ENCODE data around the gene CELF6.

Gene CELF6

DNA sequence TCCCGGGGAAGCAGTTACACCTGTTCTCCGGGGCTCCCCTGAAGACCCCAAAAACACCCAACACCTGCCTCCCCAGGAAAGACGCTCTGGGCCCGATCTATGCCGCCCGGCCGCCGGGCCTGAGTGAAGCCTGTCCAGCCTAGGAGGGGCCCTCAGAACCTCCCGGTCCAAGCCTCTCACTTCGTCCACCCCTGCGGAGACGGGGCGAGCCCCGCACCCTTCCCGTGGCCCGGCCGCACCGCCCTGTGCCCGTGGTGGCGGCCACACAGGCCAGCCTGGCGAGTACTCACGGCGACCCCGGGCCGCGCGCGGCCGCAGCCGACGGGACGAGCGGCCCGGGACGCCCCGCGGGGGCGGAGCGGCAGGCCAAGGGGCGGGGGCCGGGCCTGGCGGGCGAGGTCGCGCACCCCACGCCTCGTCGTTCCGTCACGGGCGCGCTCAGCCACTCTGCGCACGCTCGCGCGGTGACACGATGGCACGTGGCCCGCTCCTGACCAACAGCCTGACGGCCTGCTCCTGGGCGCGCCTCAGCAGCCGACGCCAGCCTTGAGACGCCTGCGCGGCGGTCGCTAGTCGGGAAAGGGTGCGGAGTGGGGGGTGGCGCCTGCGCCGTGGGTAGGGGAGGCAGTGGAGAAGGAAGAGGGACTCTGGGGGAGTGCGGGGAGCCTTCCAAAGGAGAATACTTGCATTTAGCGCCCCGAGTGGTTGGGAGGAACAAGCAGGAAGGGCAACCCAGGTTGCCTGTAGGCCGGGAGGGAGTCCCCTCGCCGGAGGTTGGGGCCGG is 47.6 kb downstream of the CELF6 start, which contains the start of gene PARP6:
PARP6 (minus strand) TSS at position 342 of the 784 bp plus-strand sequence. CDS start 5,077 bp downstream, outside the sequence.
- Histone ChIP-seq H3K4me1 (peaks cover 0 to 27% (median 19%) of the 10 kb centered on the region in 4 donors), H3K9me3 (no peaks in the 10 kb centered on the region), H3K4me3 (peak within 1 kb of the TSS; percentile 81 to 98), H3K27me3 (no peaks in the 10 kb centered on the region), H3K27ac (peak within 1 kb of the TSS; percentile 87 to 98), H3K36me3 (peaks cover 10 to 35% (median 11%) of the 10 kb centered on the region in 3 donors)
- intact Hi-C loops (cut with DNase I; ENCODE audit: low total_unique reads), result loop anchor here (5.0 kb wide), 2 partner anchors 35 to 70 kb away; no protein-coding TSS in a partner anchor
- TF ChIP-seq, protein P1, sequence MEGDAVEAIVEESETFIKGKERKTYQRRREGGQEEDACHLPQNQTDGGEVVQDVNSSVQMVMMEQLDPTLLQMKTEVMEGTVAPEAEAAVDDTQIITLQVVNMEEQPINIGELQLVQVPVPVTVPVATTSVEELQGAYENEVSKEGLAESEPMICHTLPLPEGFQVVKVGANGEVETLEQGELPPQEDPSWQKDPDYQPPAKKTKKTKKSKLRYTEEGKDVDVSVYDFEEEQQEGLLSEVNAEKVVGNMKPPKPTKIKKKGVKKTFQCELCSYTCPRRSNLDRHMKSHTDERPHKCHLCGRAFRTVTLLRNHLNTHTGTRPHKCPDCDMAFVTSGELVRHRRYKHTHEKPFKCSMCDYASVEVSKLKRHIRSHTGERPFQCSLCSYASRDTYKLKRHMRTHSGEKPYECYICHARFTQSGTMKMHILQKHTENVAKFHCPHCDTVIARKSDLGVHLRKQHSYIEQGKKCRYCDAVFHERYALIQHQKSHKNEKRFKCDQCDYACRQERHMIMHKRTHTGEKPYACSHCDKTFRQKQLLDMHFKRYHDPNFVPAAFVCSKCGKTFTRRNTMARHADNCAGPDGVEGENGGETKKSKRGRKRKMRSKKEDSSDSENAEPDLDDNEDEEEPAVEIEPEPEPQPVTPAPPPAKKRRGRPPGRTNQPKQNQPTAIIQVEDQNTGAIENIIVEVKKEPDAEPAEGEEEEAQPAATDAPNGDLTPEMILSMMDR (IDR thresholded peaks at IDR 0.05), result peak; percentile 67 to 73
- DNase-seq, result peak; percentile 99 to 100

DNA sequence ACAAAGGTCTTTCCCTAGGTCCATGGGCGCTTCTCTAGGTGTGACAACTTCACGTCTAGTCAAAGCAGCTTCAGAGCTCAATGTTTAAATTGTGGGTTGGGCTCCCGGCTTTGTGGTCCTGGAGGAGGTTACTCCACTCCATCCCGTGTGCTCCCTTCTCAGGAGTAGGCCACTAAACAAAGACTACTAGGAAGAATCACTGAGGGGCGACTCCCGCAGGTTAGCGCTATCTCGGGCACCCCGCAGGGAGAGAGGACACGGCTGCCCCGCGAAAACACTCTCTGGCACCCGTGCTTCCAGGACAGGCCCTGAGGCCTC is 48.1 kb downstream of the CELF6 start:
- peak overlapping the region; percentile 81 to 98 for H3K4me3 ChIP-seq
- intact Hi-C loops (cut with DNase I; ENCODE audit: low total_unique reads), result loop anchor here (5.0 kb wide), 2 partner anchors 35 to 70 kb away; no protein-coding TSS in a partner anchor
- H3K36me3 ChIP-seq, result peaks cover 15 to 41% (median 16%) of the 10 kb centered on the region in 3 donors
- TF ChIP-seq, protein P1 (IDR thresholded peaks at IDR 0.05), result no peak
- peak overlapping the region; percentile 87 to 98 for H3K27ac ChIP-seq
- no peak for DNase-seq
- no peaks in the 10 kb centered on the region for H3K9me3 ChIP-seq
- H3K4me1 ChIP-seq, result peaks cover 0 to 27% (median 19%) of the 10 kb centered on the region in 4 donors
- no peaks in the 10 kb centered on the region for H3K27me3 ChIP-seq

DNA sequence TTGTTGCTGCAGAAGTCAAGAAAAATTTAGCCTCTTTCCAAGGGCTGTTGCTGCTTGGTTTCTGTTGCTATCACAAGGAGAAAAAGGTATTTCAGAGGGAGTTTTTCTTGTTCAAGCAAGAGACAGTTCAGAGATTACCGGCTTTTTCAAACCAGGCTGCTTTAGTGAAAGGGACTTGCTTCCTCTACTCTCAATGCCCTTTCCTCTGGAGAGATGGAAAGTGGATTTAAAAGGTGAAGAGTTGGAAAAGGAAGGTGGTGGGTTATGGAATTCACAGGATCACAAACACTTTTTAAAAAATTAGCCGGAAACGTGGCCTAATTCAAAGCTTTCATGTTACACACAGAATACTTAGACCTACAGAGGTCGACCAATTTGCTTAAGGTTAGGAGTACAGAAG is 48.7 kb downstream of the CELF6 start:
- intact Hi-C loops (cut with DNase I; ENCODE audit: low total_unique reads), result loop anchor here (5.0 kb wide), 2 partner anchors 34 to 69 kb away; no protein-coding TSS in a partner anchor
- Histone ChIP-seq H3K36me3 (peaks cover 22 to 47% (median 23%) of the 10 kb centered on the region in 3 donors), H3K27ac (peak overlapping the region; percentile 87 to 98), H3K27me3 (no peaks in the 10 kb centered on the region), H3K4me1 (peaks cover 0 to 27% (median 19%) of the 10 kb centered on the region in 4 donors), H3K9me3 (no peaks in the 10 kb centered on the region), H3K4me3 (peak overlapping the region in 1 of 2 donors; percentile 98)
- TF ChIP-seq, protein P1 (IDR thresholded peaks at IDR 0.05), result no peak
- DNase-seq, result no peak

DNA sequence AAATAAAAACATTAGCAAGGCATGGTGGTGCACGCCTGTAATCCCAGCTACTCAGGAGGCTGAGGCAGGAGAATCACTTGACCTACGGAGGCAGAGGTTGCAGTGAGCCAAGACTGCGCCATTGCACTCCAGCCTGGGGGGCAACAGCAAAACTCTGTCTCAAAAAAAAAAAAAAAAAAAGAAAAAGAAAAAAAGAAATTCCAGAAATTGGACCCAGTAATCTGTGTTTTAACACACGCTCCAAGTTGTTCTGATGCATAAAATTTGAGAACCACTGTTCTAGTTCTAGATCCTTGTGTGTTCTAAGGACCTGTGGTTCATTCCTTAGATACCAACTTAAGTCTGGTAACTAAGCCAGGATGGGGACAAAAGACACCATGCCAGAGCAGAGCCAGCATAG is 50.2 kb downstream of the CELF6 start:
- Histone ChIP-seq H3K36me3 (peaks cover 36 to 62% (median 37%) of the 10 kb centered on the region in 3 donors), H3K27me3 (no peaks in the 10 kb centered on the region), H3K9me3 (no peaks in the 10 kb centered on the region), H3K27ac (no peak overlapping the region), H3K4me1 (peaks cover 0 to 27% (median 19%) of the 10 kb centered on the region in 4 donors), H3K4me3 (no peak overlapping the region)
- no peak for DNase-seq
- intact Hi-C loops (cut with DNase I; ENCODE audit: low total_unique reads), result loop anchor here (5.0 kb wide), 2 partner anchors 32 to 67 kb away; no protein-coding TSS in a partner anchor
- TF ChIP-seq, protein P1 (IDR thresholded peaks at IDR 0.05), result no peak

DNA sequence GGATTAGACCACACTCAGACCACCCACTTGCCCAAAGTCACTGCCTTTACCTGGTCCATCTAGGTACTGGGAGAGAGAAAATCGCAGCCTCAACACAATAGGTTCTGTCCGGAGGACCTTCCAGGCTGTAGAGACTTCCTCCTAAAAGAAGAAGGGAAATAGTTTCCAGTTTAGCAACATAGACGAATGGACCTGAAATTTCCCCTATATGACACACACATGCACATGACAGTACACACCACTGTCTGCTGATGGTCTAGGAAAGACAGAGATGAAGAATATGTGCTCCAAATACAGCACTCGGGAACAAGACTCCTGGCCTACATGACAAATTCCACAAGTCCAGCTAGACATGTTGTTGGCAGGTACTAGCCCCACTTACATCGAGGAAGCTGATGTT is 54.9 kb downstream of the CELF6 start:
- Histone ChIP-seq H3K36me3 (peaks cover 83 to 98% (median 85%) of the 10 kb centered on the region in 3 donors), H3K4me3 (no peak overlapping the region), H3K4me1 (peaks cover 0 to 1% (median under 1%) of the 10 kb centered on the region in 4 donors), H3K27ac (no peak overlapping the region), H3K27me3 (no peaks in the 10 kb centered on the region), H3K9me3 (no peaks in the 10 kb centered on the region)
- intact Hi-C loops (cut with DNase I; ENCODE audit: low total_unique reads), result no loop called here
- TF ChIP-seq, protein P1 (IDR thresholded peaks at IDR 0.05), result no peak
- no peak for DNase-seq

Data from tibial artery (tissue), 4 donors.